T-helper 2 cell treated with Interferon-gamma antibody and Interleukin-4, amounts not matched to agents 5 μg/mL and 100 μg/mL, for 36 hours (primary cell): ENCODE measurements around the gene SLC19A1.

ENCODE experiments used
- DNase-seq: peaks from one replicate; pipeline ENCODE4 v3.0.0; 2021; ENCODE audit warnings: low spot score
- H3K27ac Mint-ChIP-seq: one replicate; pipeline ENCODE4 v1.8.0; 2021; ENCODE audit warnings: mild to moderate bottlenecking, mixed read lengths
- H3K27me3 Mint-ChIP-seq: one replicate; pipeline ENCODE4 v1.8.0; 2021; ENCODE audit warnings: low read depth, mixed read lengths
- H3K36me3 Mint-ChIP-seq: one replicate; pipeline ENCODE4 v1.8.0; 2021; ENCODE audit warnings: low read depth, mixed read lengths
- H3K4me1 Mint-ChIP-seq: one replicate; pipeline ENCODE4 v1.8.0; 2021; ENCODE audit warnings: low read depth, mixed read lengths
- H3K4me3 Mint-ChIP-seq: one replicate; pipeline ENCODE4 v1.8.0; 2022; ENCODE audit warnings: mild to moderate bottlenecking, moderate library complexity, mixed read lengths
- H3K9me3 Mint-ChIP-seq: one replicate; pipeline ENCODE4 v1.8.0; 2021; ENCODE audit warnings: mixed read lengths

The SLC19A1 gene

DNA sequence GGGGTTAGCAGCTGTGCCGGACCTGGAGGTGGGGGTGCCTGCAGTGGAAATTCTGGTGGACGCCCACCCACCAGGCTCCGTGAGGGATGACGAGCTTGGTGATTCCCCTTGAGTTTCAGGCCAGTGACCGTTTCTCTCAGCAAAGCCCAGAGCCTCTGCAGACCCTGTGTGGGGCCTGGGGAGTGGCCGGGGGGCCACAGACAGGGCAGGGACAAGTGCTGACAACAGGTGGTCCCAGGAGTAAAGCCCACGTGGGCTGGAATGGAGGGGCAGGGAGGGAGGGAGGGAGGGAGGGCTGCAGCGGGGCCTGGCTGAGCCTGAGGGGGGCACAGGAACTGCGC lies 84.4 kb downstream of the SLC19A1 start:
- Mint-ChIP-seq H3K4me3 (no peak overlapping the region), H3K36me3 (no peaks in the 10 kb centered on the region), H3K27me3 (peaks cover 11% of the 10 kb centered on the region), H3K4me1 (no peaks in the 10 kb centered on the region), H3K9me3 (peaks cover 6% of the 10 kb centered on the region), H3K27ac (no peak overlapping the region)
- no peak for DNase-seq

DNA sequence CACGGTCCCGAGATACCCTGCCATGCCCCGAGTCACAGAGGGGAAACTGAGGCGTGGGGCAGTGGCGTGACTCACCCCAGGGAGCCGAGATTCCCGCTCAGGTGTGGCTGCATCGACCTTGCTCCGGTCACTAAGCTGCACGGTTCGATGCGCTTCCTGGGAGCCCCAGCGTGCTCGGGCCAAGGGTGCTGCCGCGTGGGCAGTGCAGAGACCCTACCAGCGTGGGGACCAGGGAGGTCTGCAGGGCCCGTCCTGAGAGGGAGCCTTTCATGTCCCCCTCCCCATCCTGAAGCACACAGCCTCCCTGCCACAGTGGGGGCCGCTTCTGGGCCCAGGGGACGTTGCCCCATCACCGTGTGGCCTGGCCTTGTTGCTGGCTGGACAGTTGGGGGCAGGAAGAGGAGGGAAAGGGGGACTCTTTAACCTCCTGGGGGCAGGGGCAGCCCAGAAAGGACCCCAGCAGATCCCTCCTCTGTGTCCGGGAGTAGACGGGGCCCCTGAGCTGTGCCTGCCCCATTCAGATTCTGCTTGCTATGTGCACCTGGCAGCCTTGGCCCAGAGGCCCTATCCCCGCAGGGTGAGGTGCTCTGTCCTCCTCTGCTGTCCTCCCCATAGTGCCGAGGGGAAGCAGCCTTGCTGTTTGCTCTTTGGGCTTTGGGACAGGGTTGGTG lies 84.9 kb downstream of the SLC19A1 start:
- H3K9me3 Mint-ChIP-seq = peaks cover 11% of the 10 kb centered on the region
- H3K4me1 Mint-ChIP-seq = no peaks in the 10 kb centered on the region
- H3K36me3 Mint-ChIP-seq = no peaks in the 10 kb centered on the region

DNA sequence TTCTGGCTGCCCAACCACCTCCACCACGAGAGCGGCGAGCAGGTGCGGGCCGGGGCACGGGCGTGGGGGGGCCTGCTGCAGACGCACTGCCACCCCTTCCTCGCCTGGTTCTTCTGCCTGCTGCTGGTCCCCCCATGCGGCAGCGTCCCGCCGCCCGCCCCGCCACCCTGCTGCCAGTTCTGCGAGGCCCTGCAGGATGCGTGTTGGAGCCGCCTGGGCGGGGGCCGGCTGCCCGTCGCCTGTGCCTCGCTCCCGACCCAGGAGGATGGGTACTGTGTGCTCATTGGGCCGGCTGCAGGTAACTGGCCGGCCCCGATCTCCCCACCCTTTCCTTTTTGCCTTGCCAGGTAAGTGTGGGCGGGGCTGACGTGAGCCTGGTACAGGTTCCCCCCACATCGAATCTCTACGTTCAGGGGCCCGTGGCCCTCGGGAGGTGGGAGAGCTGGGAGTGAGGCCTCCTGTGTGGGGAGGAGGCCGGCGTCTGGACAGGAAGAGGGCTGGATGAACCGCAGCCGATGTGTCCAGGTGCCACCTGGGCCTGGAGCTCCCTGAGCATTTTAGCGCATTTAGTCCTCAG lies 85.6 kb downstream of the SLC19A1 start:
- Mint-ChIP-seq H3K9me3 (peaks cover 11% of the 10 kb centered on the region), H3K4me3 (no peak overlapping the region)

More for the DNA sequence above, 84.9 kb downstream of the SLC19A1 start:
- DNase-seq = no peak
- Mint-ChIP-seq H3K27ac (no peak overlapping the region), H3K4me3 (no peak overlapping the region), H3K27me3 (peaks cover 6% of the 10 kb centered on the region)

DNA sequence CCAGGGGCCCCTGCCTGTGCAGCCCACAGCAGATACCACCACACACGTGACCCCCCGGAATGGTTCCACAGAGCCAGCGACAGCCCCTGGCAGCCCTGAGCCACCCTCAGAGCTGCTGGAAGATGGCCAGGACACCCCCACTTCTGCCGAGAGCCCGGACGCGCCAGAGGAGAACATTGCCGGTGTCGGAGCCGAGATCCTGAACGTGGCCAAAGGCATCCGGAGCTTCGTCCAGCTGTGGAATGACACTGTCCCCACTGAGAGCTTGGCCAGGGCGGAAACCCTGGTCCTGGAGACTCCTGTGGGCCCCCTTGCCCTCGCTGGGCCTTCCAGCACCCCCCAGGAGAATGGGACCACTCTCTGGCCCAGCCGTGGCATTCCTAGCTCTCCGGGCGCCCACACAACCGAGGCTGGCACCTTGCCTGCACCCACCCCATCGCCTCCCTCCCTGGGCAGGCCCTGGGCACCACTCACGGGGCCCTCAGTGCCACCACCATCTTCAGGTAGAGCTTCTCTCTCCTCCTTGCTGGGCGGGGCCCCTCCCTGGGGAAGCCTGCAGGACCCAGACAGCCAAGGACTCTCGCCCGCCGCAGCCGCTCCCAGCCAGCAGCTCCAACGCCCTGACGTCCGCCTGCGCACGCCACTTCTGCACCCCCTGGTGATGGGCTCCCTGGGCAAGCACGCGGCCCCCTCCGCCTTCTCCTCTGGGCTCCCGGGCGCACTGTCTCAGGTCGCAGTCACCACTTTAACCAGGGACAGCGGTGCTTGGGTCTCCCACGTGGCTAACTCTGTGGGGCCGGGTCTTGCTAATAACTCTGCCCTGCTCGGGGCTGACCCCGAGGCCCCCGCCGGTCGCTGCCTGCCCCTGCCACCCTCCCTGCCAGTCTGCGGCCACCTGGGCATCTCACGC lies 86.3 kb downstream of the SLC19A1 start:
- DNase-seq = no peak
- no peak overlapping the region for H3K27ac Mint-ChIP-seq
- peaks cover 11% of the 10 kb centered on the region for H3K9me3 Mint-ChIP-seq
- H3K27me3 Mint-ChIP-seq = no peaks in the 10 kb centered on the region
- no peak overlapping the region for H3K4me3 Mint-ChIP-seq
- no peaks in the 10 kb centered on the region for H3K36me3 Mint-ChIP-seq
- no peaks in the 10 kb centered on the region for H3K4me1 Mint-ChIP-seq

More for the DNA sequence above, 85.6 kb downstream of the SLC19A1 start:
- DNase-seq = no peak
- Mint-ChIP-seq H3K27me3 (peaks cover 2% of the 10 kb centered on the region), H3K27ac (no peak overlapping the region), H3K36me3 (no peaks in the 10 kb centered on the region), H3K4me1 (no peaks in the 10 kb centered on the region)

DNA sequence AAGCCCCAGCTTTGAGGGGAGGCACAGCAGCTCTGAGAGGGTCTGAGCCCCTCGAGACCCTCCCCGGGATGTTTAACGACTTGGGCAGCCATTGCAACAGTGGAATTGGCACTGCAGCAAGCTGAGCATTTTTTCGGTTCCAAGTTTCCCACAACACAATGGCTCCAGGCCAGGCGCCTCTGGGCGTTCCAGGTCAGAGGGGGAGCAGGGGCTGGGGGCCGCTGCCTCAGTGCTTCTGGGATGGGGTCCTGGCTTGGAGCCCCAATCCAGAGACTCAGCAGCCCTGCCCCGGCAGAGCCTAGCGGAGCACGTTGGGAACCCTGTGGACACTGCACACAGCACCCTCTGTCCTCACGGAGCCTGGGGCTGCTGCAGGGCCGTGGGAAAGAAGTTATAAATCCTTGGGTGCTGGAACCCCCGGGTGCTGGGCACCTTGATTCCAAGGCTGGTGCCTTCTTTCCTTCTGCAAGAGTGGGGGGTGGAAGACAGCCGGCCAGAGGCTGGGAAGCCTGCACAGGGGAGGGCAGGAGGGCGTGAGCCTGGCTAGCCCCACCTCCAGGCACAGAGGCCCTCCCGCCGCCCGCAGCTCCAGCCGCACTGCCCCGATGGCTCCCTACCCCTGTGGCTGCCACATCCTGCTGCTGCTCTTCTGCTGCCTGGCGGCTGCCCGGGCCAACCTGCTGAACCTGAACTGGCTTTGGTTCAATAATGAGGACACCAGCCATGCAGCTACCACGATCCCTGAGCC lies 87.1 kb downstream of the SLC19A1 start:
- no peaks in the 10 kb centered on the region for H3K4me1 Mint-ChIP-seq
- no peak overlapping the region for H3K27ac Mint-ChIP-seq
- H3K4me3 Mint-ChIP-seq = no peak overlapping the region
- no peaks in the 10 kb centered on the region for H3K36me3 Mint-ChIP-seq
- peaks cover 11% of the 10 kb centered on the region for H3K9me3 Mint-ChIP-seq
- H3K27me3 Mint-ChIP-seq = no peaks in the 10 kb centered on the region
- DNase-seq = no peak

DNA sequence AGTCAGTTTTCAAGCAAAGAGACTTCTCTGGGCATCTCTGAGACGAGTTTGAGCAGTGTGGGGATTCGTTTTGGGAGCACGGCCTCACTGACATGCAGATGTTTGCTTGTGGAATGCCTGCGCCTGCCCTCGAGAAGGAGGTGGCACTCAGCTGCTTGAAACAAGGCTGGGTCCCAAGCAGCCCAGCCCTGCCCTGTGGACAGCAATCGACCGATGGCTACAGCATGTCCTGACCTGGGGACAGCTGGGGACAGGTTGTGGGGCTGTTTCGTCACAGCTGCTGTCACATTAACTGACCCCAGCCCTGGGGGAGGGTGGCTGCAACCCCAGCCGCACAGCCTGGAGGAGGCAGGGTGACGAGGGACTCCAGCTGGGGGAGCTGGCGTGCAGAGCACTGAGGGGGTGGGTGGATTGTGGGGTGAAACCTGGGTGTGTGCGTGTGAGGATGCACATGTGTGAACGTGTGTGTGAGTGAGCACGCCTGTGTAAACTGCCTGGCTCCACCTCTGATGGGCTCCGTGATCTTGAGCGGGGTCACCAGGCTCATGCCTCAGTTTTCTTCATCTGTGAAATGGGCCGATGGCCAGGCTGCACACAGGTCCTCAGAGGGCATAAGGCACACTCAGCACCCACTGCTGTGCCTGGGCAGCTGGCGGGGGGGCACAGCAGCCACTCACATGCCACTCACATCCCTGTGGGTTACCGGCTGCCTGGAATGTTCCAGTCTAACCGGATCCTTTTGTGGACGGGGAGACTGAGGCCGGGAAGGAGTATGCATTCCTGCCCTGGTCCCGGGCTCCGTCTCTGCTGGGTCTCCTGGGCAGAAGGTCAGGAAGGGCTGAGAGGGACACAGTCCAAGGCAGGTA lies 87.9 kb downstream of the SLC19A1 start:
- H3K4me1 Mint-ChIP-seq = no peaks in the 10 kb centered on the region
- H3K36me3 Mint-ChIP-seq = no peaks in the 10 kb centered on the region
- H3K4me3 Mint-ChIP-seq = no peak overlapping the region
- no peaks in the 10 kb centered on the region for H3K27me3 Mint-ChIP-seq
- no peak for DNase-seq
- peaks cover 11% of the 10 kb centered on the region for H3K9me3 Mint-ChIP-seq
- no peak overlapping the region for H3K27ac Mint-ChIP-seq

DNA sequence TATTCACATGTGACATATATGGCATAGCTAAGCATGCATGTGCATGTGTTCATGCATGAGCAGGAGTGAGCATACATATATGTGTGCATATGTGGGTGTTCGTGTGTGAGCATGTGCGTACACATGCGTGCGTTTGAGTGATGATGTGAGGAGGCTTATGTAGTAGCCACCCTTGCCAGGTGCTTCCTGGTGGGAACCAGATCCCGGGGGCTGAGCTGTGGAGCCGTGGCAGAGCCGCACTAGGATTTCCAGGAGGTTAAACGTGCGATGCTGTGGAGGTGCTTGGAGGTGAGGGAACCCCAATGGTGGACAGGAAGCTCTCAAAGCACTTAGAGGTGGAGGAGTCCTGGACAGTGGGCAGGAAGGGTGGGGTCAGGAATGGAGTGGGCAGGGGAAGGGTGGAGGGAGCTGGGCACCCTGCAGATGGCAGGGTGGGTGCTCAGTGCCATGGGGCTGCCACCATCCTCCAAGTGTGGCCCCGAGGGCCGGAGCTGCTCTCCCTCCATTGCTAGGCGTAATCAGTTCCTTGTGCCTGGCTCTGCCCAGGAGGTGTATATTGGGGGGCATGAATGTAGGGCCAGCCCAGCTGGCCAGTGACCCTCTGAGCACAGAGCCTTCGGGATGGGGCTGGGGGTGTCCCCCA lies 88.8 kb downstream of the SLC19A1 start:
- no peaks in the 10 kb centered on the region for H3K4me1 Mint-ChIP-seq
- no peaks in the 10 kb centered on the region for H3K27me3 Mint-ChIP-seq
- no peak for DNase-seq
- no peak overlapping the region for H3K27ac Mint-ChIP-seq
- H3K9me3 Mint-ChIP-seq = peaks cover 11% of the 10 kb centered on the region
- H3K4me3 Mint-ChIP-seq = no peak overlapping the region
- H3K36me3 Mint-ChIP-seq = no peaks in the 10 kb centered on the region

DNA sequence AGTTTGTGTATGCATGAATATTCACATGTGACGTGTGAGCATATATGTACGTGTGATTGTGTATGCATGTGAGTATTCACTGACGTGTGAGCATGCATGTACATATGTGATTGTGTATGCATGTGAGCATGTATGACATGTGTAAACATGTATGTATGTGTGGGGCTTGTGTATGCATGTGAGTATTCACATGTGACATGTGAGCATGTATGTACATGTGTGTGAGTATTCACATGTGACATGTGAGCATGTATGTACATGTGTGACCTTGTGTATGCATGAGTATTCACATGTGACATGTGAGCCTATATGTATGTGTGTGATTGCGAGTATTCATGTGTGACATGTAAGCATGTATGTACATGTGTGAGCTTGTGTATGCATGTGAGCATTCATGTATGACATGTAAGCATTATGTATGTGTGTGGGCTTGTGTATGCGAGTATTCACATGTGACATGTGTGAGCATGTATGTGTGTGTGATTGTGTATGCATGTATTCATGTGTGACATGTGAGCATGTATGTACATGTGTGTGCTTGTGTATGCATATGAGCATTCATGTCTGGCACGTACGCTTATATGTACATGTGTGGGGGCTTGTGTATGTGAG lies 89.4 kb downstream of the SLC19A1 start:
- H3K4me1 Mint-ChIP-seq = no peaks in the 10 kb centered on the region
- H3K9me3 Mint-ChIP-seq = peaks cover 11% of the 10 kb centered on the region
- no peaks in the 10 kb centered on the region for H3K27me3 Mint-ChIP-seq
- no peak overlapping the region for H3K4me3 Mint-ChIP-seq
- DNase-seq = no peak
- no peaks in the 10 kb centered on the region for H3K36me3 Mint-ChIP-seq
- H3K27ac Mint-ChIP-seq = no peak overlapping the region

DNA sequence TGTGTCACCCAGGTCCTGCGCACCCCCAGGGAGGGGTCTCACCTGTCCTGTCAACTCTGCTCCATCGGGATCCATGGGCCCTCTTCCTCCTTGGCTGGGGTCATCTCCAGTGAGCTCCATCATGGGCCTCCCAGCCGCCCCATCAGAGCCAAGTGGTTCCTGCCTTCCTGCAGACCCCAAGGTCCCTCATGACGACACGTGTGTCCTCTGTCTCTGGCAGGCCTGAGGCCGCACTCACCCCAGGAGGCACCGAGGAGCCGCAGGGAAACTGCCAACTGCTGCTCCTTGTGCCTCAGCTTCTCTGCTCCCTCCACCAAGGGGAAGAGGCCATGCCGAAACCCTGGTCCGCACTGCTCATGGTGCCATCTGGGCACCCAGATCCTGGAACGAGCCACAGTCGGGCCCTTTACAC lies 90.5 kb downstream of the SLC19A1 start:
- Mint-ChIP-seq H3K4me1 (no peaks in the 10 kb centered on the region), H3K27ac (no peak overlapping the region), H3K4me3 (no peak overlapping the region), H3K9me3 (peaks cover 11% of the 10 kb centered on the region), H3K36me3 (no peaks in the 10 kb centered on the region), H3K27me3 (no peaks in the 10 kb centered on the region)
- no peak for DNase-seq

DNA sequence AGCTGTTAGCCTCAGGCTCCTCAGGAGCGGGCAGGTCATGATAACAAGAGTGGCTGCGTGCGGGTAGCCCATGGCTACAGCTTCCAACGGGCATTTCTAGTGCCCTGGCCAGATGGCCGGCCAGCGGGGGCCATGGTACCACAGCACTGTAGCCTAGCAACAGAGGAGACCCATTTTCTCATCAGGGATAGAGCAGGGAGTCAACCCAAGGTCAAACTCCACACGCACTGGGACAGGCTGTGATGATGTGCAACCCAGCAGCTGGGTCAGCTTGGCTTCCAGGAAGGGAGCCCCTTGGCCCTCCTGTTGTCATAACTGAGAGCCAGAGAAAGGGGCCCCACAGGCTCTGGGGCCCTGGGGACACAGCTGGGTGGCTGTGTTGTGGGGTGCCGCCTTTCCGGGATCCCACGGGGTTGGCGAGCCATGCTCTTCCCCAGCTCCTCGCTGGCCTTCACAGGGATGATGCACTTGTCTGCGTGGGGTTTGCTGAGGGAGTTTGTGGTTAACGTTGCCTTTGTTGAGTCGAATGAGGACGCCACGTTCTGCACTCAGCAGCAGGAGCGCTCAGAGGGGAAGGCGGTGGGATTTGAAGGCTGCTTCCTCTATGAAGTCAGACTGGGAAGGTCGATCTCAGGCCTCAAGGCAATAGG lies 91.0 kb downstream of the SLC19A1 start:
- Mint-ChIP-seq H3K4me3 (no peak overlapping the region), H3K9me3 (peaks cover 12% of the 10 kb centered on the region), H3K36me3 (no peaks in the 10 kb centered on the region), H3K4me1 (no peaks in the 10 kb centered on the region), H3K27ac (no peak overlapping the region), H3K27me3 (peaks cover 3% of the 10 kb centered on the region)
- DNase-seq = no peak

DNA sequence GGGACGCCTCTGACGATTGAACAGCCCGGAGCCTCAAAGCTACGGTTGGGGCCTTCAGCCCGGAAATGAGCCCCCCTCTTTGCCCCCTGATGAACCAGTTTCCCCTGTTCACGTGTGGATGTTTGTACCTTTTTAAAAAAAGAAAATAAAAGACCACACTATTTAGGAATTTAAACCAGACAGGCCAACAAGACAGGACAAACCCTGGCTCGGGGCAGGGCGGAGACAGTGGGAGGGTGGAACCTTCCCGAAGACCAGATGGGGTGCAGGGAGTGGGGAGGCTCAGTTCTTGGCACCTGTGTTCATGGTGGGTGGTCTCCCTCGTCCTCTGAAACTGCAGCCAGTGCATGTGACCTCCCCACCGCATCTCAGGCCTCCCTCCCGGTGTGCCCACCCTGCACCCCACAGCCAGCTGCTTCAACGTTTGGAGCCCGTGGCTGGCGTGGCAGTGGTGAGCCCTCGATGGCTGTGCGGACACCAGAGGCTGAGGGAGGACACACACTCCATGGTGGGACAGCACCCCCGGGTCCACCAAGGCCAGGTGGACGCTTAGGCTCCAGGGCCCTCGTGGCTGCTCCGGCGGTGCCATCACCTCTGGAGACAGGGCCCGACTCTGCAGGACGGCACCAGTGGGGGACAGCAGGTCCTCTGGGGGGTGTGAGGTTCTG lies 91.7 kb downstream of the SLC19A1 start:
- H3K4me3 Mint-ChIP-seq = no peak overlapping the region
- peaks cover 7% of the 10 kb centered on the region for H3K27me3 Mint-ChIP-seq
- H3K36me3 Mint-ChIP-seq = no peaks in the 10 kb centered on the region
- H3K4me1 Mint-ChIP-seq = peaks cover 2% of the 10 kb centered on the region
- H3K27ac Mint-ChIP-seq = no peak overlapping the region
- H3K9me3 Mint-ChIP-seq = peaks cover 14% of the 10 kb centered on the region
- DNase-seq = no peak
